GM23338 (cell line): ENCODE data around the gene C1QTNF1. TPM values are rescaled to one million over a fixed set of nuclear protein-coding genes. Genes with fewer than 3 reads are reported as not detected.

Source experiments
- ATAC-seq: fragments of 200-7000 bp; cut with Tn5 transposase; 3 replicates; pipeline ENCODE4 v1.9.1; 2020
- DNase-seq: peaks from one replicate; pipeline ENCODE4 v3.0.0-alpha.2; 2015; ENCODE audit warnings: low spot score
- H2AFZ ChIP-seq: fragments of 200-600 bp; sonication (generic); 2 replicates; pipeline ENCODE4 v1.8.0; 2016; ENCODE audit warnings: antibody characterized with exemption, mild to moderate bottlenecking, moderate library complexity
- H3F3A ChIP-seq: fragments of 200-600 bp; sonication (generic); replicated peaks from 2 replicates; pipeline ENCODE4 v1.8.0; 2017; ENCODE audit warnings: antibody characterized with exemption, mixed run types, low read depth
- H3K27ac ChIP-seq: fragments of 200-600 bp; sonication (generic); 2 replicates; pipeline ENCODE4 v1.6.1; 2016; ENCODE audit warnings: low read depth
- H3K27me3 ChIP-seq: fragments of 200-600 bp; sonication (generic); 2 replicates; pipeline ENCODE4 v1.8.0; 2016; ENCODE audit warnings: mild to moderate bottlenecking, mixed run types, moderate library complexity; ENCODE audit not compliant: insufficient read depth
- H3K36me3 ChIP-seq: fragments of 200-600 bp; sonication (generic); 2 replicates; pipeline ENCODE4 v1.8.0; 2016; ENCODE audit warnings: mild to moderate bottlenecking; ENCODE audit not compliant: insufficient read depth
- H3K4me1 ChIP-seq: fragments of 200-600 bp; sonication (generic); 2 replicates; pipeline ENCODE4 v1.8.0; 2016; ENCODE audit warnings: mild to moderate bottlenecking, moderate library complexity; ENCODE audit not compliant: insufficient read depth
- H3K4me2 ChIP-seq: fragments of 200-600 bp; sonication (generic); 2 replicates; pipeline ENCODE4 v1.7.1; 2017; ENCODE audit warnings: mixed run types
- H3K4me3 ChIP-seq: fragments of 200-600 bp; sonication (generic); 2 replicates; pipeline ENCODE4 v1.6.1; 2016; ENCODE audit warnings: mixed run types
- H3K79me2 ChIP-seq: fragments of 200-600 bp; sonication (generic); replicated peaks from 2 replicates; pipeline ENCODE4 v1.8.0; 2017; ENCODE audit warnings: mild to moderate bottlenecking; ENCODE audit not compliant: insufficient read depth
- H3K9me2 ChIP-seq: fragments of 200-600 bp; sonication (generic); 2 replicates; pipeline ENCODE4 v1.8.0; 2017; ENCODE audit not compliant: insufficient read depth
- H4K20me1 ChIP-seq: fragments of 200-600 bp; sonication (generic); replicated peaks from 2 replicates; pipeline ENCODE4 v1.8.0; 2017; ENCODE audit warnings: mild to moderate bottlenecking; ENCODE audit not compliant: insufficient read depth
- H3K27ac Mint-ChIP-seq: 2 replicates; pipeline ENCODE4 v1.8.0; 2020; ENCODE audit warnings: inconsistent platforms, mild to moderate bottlenecking, moderate library complexity, mixed read lengths
- H3K27me3 Mint-ChIP-seq: 3 replicates; pipeline ENCODE4 v1.8.0; 2022; ENCODE audit warnings: low read depth, mild to moderate bottlenecking, moderate library complexity, mixed read lengths, inconsistent platforms; ENCODE audit not compliant: insufficient read depth, poor library complexity
- H3K36me3 Mint-ChIP-seq: 3 replicates; pipeline ENCODE4 v1.8.0; 2021; ENCODE audit warnings: low read depth, mild to moderate bottlenecking, inconsistent platforms, moderate library complexity, mixed read lengths
- H3K4me1 Mint-ChIP-seq: 3 replicates; pipeline ENCODE4 v1.8.0; 2020; ENCODE audit warnings: mild to moderate bottlenecking, inconsistent platforms, mixed read lengths
- H3K4me3 Mint-ChIP-seq: 3 replicates; pipeline ENCODE4 v1.8.0; 2021; ENCODE audit warnings: moderate library complexity, mild to moderate bottlenecking, inconsistent platforms, mixed read lengths
- H3K9me3 Mint-ChIP-seq: 3 replicates; pipeline ENCODE4 v1.8.0; 2020; ENCODE audit warnings: moderate library complexity, mild to moderate bottlenecking, inconsistent platforms, mixed read lengths
- EZH2phosphoT487 ChIP-seq: fragments of 200-600 bp; sonication (generic); IDR thresholded peaks from one replicate; pipeline ENCODE4 v1.8.1; 2018; ENCODE audit warnings: antibody characterized with exemption; ENCODE audit not compliant: unreplicated experiment
- NANOG ChIP-seq: IDR thresholded peaks from 2 replicates; pipeline ENCODE4 v1.6.1; 2016; ENCODE audit warnings: antibody characterized with exemption, borderline replicate concordance
- POLR2AphosphoS5 ChIP-seq: IDR thresholded peaks from 2 replicates; pipeline ENCODE4 v1.6.1; 2016; ENCODE audit warnings: antibody characterized with exemption, low read depth
- STAT1 ChIP-seq: IDR thresholded peaks from one replicate; pipeline ENCODE4 v1.6.1; 2016; ENCODE audit warnings: antibody characterized with exemption; ENCODE audit not compliant: unreplicated experiment
- ZNF114 ChIP-seq: fragments of 250-450 bp; sonication (Bioruptor Pico); IDR thresholded peaks from 2 replicates; pipeline ENCODE4 v1.5.0; 2020; ENCODE audit warnings: mild to moderate bottlenecking, moderate library complexity
- ZNF331 ChIP-seq: fragments of 250-450 bp; sonication (Bioruptor Pico); IDR thresholded peaks from 2 replicates; pipeline ENCODE4 v1.5.0; 2020; ENCODE audit warnings: low read depth, mild to moderate bottlenecking, moderate library complexity
- ZNF462 ChIP-seq: fragments of 250-450 bp; sonication (Bioruptor Pico); IDR thresholded peaks from 2 replicates; pipeline ENCODE4 v1.5.0; 2020; ENCODE audit warnings: mild to moderate bottlenecking, moderate library complexity
- polyA plus RNA-seq: library from polyadenylated mRNA; unstranded; fragments of >200 nt; fragmentation: Nextera tagmentation; extraction: Ambion mirVana; gene quantifications from 2 replicates; pipeline ENCODE4 v1.2.1, GENCODE V29; 2016
- total RNA-seq: library from RNA; depleted of rRNA; stranded (reverse); fragments of >200 nt; shearing (Covaris generic); gene quantifications from 2 replicates; pipeline ENCODE4 v1.2.3, GENCODE V29; 2014

The C1QTNF1 gene
- total and polyA plus RNA-seq, 2 experiments from 2014 or later, result 1.1 to 1.9 TPM

- TF ChIP-seq ZNF462 (CRISPR knock-in tag), result no peak
- TF ChIP-seq EZH2phosphoT487, result no peak
- no peak for TF ChIP-seq ZNF114 (CRISPR knock-in tag)
- TF ChIP-seq NANOG, result no peak
Measured at GRCh38 chr17:78974635-78975591, 49.1 kb upstream of the C1QTNF1 start (continued).

DNA sequence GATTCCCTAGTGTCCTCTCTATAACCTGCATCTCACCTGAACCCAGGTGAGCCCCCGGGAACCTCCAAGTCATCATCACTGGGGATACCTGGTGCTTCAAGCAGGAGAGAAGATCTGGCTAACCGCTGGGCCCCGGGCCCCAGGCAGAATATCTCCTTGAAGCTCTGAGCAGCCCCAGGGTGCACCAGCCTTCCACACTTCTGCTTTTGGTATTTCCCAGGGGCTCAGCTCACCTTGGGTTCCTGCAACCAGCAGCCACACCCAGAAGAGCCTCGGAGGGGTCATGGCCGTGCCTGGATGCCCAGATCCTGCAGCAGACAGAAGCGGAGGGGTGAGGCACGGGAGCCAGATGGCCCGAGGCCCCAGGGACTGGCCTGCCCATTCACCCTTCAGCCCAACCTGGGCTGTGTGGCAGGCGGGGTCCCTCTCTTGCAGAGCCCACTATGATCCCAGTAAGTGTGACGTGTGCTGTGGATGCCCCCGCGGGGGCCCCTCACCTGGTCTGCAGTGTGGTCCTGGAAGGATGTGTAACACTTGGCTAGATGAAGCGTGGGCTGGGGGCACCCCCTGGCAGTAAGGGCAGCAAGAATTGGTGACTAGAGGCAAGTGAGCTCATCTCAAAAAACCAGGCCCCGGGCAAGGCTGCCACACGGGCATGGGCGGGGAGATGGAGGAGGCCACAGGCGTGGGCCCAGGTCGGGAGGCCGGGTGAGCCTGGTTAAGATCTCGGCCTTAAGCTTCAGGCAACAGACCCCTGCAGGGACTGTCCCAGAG, 46.9 kb upstream of the C1QTNF1 start:
- no peak overlapping the region for H3K4me3 Mint-ChIP-seq
- no peak overlapping the region for H3K27ac ChIP-seq
- TF ChIP-seq EZH2phosphoT487, result no peak
- TF ChIP-seq STAT1, result no peak
- no peak for TF ChIP-seq ZNF331 (CRISPR knock-in tag)
- no peak for TF ChIP-seq POLR2AphosphoS5
- TF ChIP-seq ZNF462 (CRISPR knock-in tag), result no peak

More for the DNA sequence above, 46.9 kb upstream of the C1QTNF1 start:
- ATAC-seq (no peak), DNase-seq (no peak)
- no peaks in the 10 kb centered on the region for H3K4me1 ChIP-seq
- H3K27me3 ChIP-seq, result no peaks in the 10 kb centered on the region
- no peak overlapping the region for H2AFZ ChIP-seq
- no peaks in the 10 kb centered on the region for H4K20me1 ChIP-seq
- H3K27ac Mint-ChIP-seq, result no peak overlapping the region
- no peaks in the 10 kb centered on the region for H3K9me3 Mint-ChIP-seq
- H3K79me2 ChIP-seq, result no peaks in the 10 kb centered on the region
- H3K36me3 ChIP-seq, result no peaks in the 10 kb centered on the region
- H3K9me2 ChIP-seq, result no peaks in the 10 kb centered on the region
- no peak overlapping the region for H3K4me3 ChIP-seq
- peaks cover 24% of the 10 kb centered on the region for H3K4me1 Mint-ChIP-seq
- H3K36me3 Mint-ChIP-seq, result peaks cover 6% of the 10 kb centered on the region; the same call in 2 of the 3 replicates
- no peaks in the 10 kb centered on the region for H3F3A ChIP-seq
- H3K4me2 ChIP-seq, result no peak overlapping the region
- peaks cover 11% of the 10 kb centered on the region for H3K27me3 Mint-ChIP-seq
